Measurements from ENCODE around the gene ASTN2. TPM values are rescaled to one million over a fixed set of nuclear protein-coding genes. Genes with fewer than 3 reads are reported as not detected.

ASTN2 gene
- total RNA-seq, 4 donors from 2014 or later, result 3.2 to 7.0 (median 5.4) TPM

GRCh38 chr9:117416856-117417255 is 2.0 kb upstream of the ASTN2 start:
- TF ChIP-seq CTCF (IDR thresholded peaks at IDR 0.05; ENCODE audit: low read depth), result no peak

GRCh38 chr9:117415358-117415914 is 579 bp upstream of the ASTN2 start:
- no peak for TF ChIP-seq CTCF (IDR thresholded peaks at IDR 0.05; ENCODE audit: low read depth)

DNA sequence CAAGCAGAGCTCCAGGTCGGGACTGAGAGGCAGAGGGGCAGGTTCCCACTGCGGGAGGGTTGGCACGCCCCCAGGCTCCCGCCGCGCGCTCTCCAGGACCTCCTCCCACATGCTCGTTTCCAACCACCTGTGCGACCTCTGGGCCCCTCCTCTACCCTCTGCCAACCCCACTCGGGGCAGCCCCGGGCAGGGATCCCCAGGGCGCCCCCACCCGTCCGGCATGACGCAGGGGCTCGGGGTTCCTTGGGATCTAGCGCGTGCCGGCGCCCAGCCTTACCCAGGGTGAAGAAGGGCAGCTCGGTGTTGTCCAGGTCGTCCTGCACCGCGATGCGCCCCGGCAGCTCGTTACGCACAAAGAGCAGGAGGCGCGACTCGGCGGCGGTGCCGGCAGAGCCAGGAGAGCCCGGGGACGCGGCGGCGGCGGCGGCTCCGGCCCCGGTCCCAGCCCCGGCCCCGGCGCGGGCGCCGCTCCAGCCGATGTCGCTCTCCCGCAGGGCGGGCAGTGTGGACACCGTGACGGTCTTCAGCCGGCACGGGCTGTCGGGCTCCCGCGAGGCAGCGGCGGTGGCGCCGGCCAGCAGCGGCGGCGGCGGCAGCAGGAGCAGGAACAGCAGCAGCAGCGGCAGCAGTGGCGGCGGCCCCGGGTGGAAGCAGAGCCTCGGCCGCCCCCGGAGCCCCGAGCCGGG is 494 bp downstream of the ASTN2 start:
- no peak for TF ChIP-seq CTCF (IDR thresholded peaks at IDR 0.05; ENCODE audit: low read depth)

GRCh38 chr9:117413346-117414219 is 1.3 kb downstream of the ASTN2 start:
- no peak for TF ChIP-seq CTCF (IDR thresholded peaks at IDR 0.05; ENCODE audit: low read depth)

DNA sequence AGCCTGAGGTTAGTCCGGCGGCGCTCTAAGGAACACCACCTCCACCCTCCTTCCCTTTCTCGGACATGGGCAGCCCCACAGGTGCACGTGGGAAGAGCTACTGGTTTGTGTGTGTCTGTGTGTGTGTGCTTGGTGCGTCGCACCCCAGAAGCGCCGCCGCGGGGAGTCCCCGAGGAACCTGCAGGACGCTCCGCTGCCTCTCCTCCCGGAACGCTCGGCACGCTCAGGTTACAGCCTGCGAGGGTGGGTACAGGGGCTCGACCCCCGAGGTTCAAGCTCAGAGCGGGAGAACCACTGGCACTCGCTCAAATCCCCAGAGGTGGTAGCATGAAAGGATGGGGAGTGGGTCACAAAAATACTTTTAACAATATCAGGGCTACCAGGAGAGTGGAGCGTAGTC is 2.0 kb downstream of the ASTN2 start:
- no peak for TF ChIP-seq CTCF (IDR thresholded peaks at IDR 0.05; ENCODE audit: low read depth)

GRCh38 chr9:117412006-117412715 is 2.7 kb downstream of the ASTN2 start:
- no peak for TF ChIP-seq CTCF (IDR thresholded peaks at IDR 0.05; ENCODE audit: low read depth)
